G401 (cell line): ENCODE data around the gene CAMP. TPM values are rescaled to one million over a fixed set of nuclear protein-coding genes. Genes with fewer than 3 reads are reported as not detected.
A peak's percentile ranks its signal among the peaks of the same experiment; 100 is the strongest.
"Not testable (repeated sequence)": the region's sequence is repeated elsewhere in the genome, so short reads cannot be mapped to it uniquely, and the experiment has no call there.

Experiments used
- DNase-seq: peaks from one replicate; pipeline ENCODE4 v3.0.0-alpha.2; 2015; ENCODE audit warnings: low spot score
- in situ Hi-C: cut with HindIII; loops from 2 replicates; pipeline ENCODE4 v1.10.0; 2016; ENCODE audit warnings: low sequenced_read_pairs, mixed read lengths
- total RNA-seq: library from RNA; depleted of rRNA; stranded (reverse); fragments of >200 nt; shearing (Covaris generic); gene quantifications from 2 replicates; pipeline ENCODE4 v1.2.3, GENCODE V29; 2014

The CAMP gene
- total RNA-seq, 1 experiment from 2014 or later, result not detected

- DNase-seq, in situ Hi-C loops: not testable (repeated sequence)
These were observed 12.8 kb upstream of the CAMP start for GRCh38 chr3:48210534-48210933.

GRCh38 chr3:48211776-48212175, 11.5 kb upstream of the CAMP start:
- DNase-seq, in situ Hi-C loops: not testable (repeated sequence)

- no peak for DNase-seq
- in situ Hi-C loops, result no loop called here
These were observed 9.1 kb upstream of the CAMP start for GRCh38 chr3:48214225-48214624.

GRCh38 chr3:48215019-48215418, 8.3 kb upstream of the CAMP start:
- in situ Hi-C loops, result no loop called here
- DNase-seq, result no peak

- in situ Hi-C loops, result no loop called here
- no peak for DNase-seq
These were observed 7.8 kb upstream of the CAMP start for GRCh38 chr3:48215466-48215865.

GRCh38 chr3:48215876-48216275, 7.4 kb upstream of the CAMP start:
- DNase-seq, result no peak

GRCh38 chr3:48217449-48217848, 5.8 kb upstream of the CAMP start:
- DNase-seq, result no peak
- in situ Hi-C loops, result no loop called here

More at GRCh38 chr3:48215876-48216275, 7.4 kb upstream of the CAMP start:
- in situ Hi-C loops, result no loop called here

- no peak for DNase-seq
- in situ Hi-C loops, result no loop called here
These were observed 4.8 kb upstream of the CAMP start for GRCh38 chr3:48218537-48218936.

- DNase-seq, result no peak
- in situ Hi-C loops, result no loop called here
These were observed 3.8 kb upstream of the CAMP start for GRCh38 chr3:48219543-48219942.

- in situ Hi-C loops, result no loop called here
These were observed 2.5 kb upstream of the CAMP start for GRCh38 chr3:48220746-48221145.

GRCh38 chr3:48225587-48225986, 2.3 kb downstream of the CAMP start:
- no peak for DNase-seq
- in situ Hi-C loops, result no loop called here

More at GRCh38 chr3:48220746-48221145, 2.5 kb upstream of the CAMP start:
- DNase-seq, result no peak

GRCh38 chr3:48226939-48227338, 3.6 kb downstream of the CAMP start:
- in situ Hi-C loops, result no loop called here
- no peak for DNase-seq

GRCh38 chr3:48232232-48232631, 8.9 kb downstream of the CAMP start:
- in situ Hi-C loops, result no loop called here
- DNase-seq, result no peak

- in situ Hi-C loops, result no loop called here
- DNase-seq, result peak; percentile 85
These were observed 9.4 kb downstream of the CAMP start for GRCh38 chr3:48232734-48233133.

GRCh38 chr3:48233542-48233941, 10.2 kb downstream of the CAMP start:
- in situ Hi-C loops, result no loop called here
- no peak for DNase-seq

GRCh38 chr3:48236531-48236930, 13.2 kb downstream of the CAMP start:
- no peak for DNase-seq
- in situ Hi-C loops, result no loop called here

- no peak for DNase-seq
- in situ Hi-C loops, result no loop called here
These were observed 15.3 kb downstream of the CAMP start for GRCh38 chr3:48238531-48239085.

GRCh38 chr3:48240000-48240963, 17.0 kb downstream of the CAMP start:
- in situ Hi-C loops, result no loop called here
- DNase-seq, result no peak

GRCh38 chr3:48241796-48242455, 18.6 kb downstream of the CAMP start:
- no peak for DNase-seq
- in situ Hi-C loops, result no loop called here

- in situ Hi-C loops, result no loop called here
- no peak for DNase-seq
These were observed 20.6 kb downstream of the CAMP start for GRCh38 chr3:48243886-48244285.
